Natural killer cell (primary cell): ENCODE data around the gene MUC5AC. TPM values are rescaled to one million over a fixed set of nuclear protein-coding genes. Genes with fewer than 3 reads are reported as not detected.

ENCODE experiments used
- ATAC-seq, 3 donors: fragments of 150-1000 bp in 2 of 3; fragments of 200-7000 bp in 1 of 3; cut with Tn5 transposase; 1 replicate in 1 of 3; 2 replicates in 2 of 3; pipeline ENCODE4 v1.10.0; 2021; ENCODE audit warnings: mild to moderate bottlenecking in 2 of 3, moderate library complexity in 2 of 3
- DNase-seq, 2 donors: peaks; one replicate each; pipeline versions ENCODE4 v3.0.0 to v3.0.0-alpha.2; 2013 to 2021; ENCODE audit warnings: mixed read lengths in 1 of 2
- H3K27ac ChIP-seq: one replicate; pipeline ENCODE4 v1.5.1; 2013; ENCODE audit warnings: mild to moderate bottlenecking, low read length
- H3K27me3 ChIP-seq: one replicate; pipeline ENCODE4 v1.6.1; 2013; ENCODE audit warnings: low read length; ENCODE audit not compliant: control insufficient read depth, insufficient read depth
- H3K36me3 ChIP-seq: one replicate; pipeline ENCODE4 v1.6.1; 2013; ENCODE audit warnings: low read length; ENCODE audit not compliant: control insufficient read depth, insufficient read depth
- H3K4me1 ChIP-seq: one replicate; pipeline ENCODE4 v1.6.1; 2013; ENCODE audit warnings: low read length; ENCODE audit not compliant: control insufficient read depth, insufficient read depth
- H3K4me3 ChIP-seq: one replicate; pipeline ENCODE4 v1.5.1; 2013; ENCODE audit warnings: low read length
- H3K9me3 ChIP-seq: one replicate; pipeline ENCODE4 v1.6.1; 2013; ENCODE audit warnings: low read length; ENCODE audit not compliant: control insufficient read depth, insufficient read depth
- H3K27ac Mint-ChIP-seq, 2 donors: one replicate each; pipeline ENCODE4 v1.8.0; 2022; ENCODE audit warnings: mild to moderate bottlenecking in 2 of 2, mixed read lengths in 2 of 2, moderate library complexity in 1 of 2
- H3K27me3 Mint-ChIP-seq, 2 donors: one replicate each; pipeline ENCODE4 v1.8.0; 2022; ENCODE audit warnings: low read depth in 2 of 2, mixed read lengths in 2 of 2
- H3K36me3 Mint-ChIP-seq: one replicate; pipeline ENCODE4 v1.8.0; 2022; ENCODE audit warnings: mixed read lengths
- H3K4me1 Mint-ChIP-seq, 2 donors: one replicate each; pipeline ENCODE4 v1.8.0; 2022; ENCODE audit warnings: mixed read lengths in 2 of 2
- H3K4me3 Mint-ChIP-seq: one replicate; pipeline ENCODE4 v1.8.0; 2022; ENCODE audit warnings: mild to moderate bottlenecking, moderate library complexity, mixed read lengths
- H3K9me3 Mint-ChIP-seq, 2 donors: one replicate each; pipeline ENCODE4 v1.8.0; 2022; ENCODE audit warnings: mixed read lengths in 2 of 2
- CTCF ChIP-seq: fragments of 200-600 bp; IDR thresholded peaks from one replicate; pipeline ENCODE4 v1.8.0; 2022; ENCODE audit warnings: antibody characterized with exemption
- WGBS: methylation state at CpG from one replicate; pipeline ENCODE4 v1.1.7; 2013; ENCODE audit warnings: missing lambda C conversion rate; ENCODE audit not compliant: insufficient coverage; 5-methylcytosine and 5-hydroxymethylcytosine counted together
- intact Hi-C: fragments of 100-400 bp; cut with micrococcal nuclease; formaldehyde crosslinking; loops from one replicate; pipeline ENCODE4 v1.14.2; 2022
- total RNA-seq, 4 donors: library from RNA; stranded (reverse); fragments of 120-200 nt in 1 of 4; gene quantifications; one replicate each; pipeline versions ENCODE4 v1.2.3 to v1.2.4, GENCODE V29; 2013 to 2022

MUC5AC gene
- total RNA-seq, 3 donors from 2014 or later (not counting 1 experiment from before 2014, with no cell fraction given): not detected

GRCh38 chr11:1121813-1122663 lies 35.7 kb upstream of the MUC5AC start:
- no peaks in the 10 kb centered on the region for H3K27me3 ChIP-seq
- WGBS: 76% methylated on average over 28 of the region's 28 CpGs
- peaks cover 0 to 3% of the 10 kb centered on the region in 2 donors for H3K27me3 Mint-ChIP-seq
- H3K4me3 ChIP-seq: no peak overlapping the region
- no peak overlapping the region for H3K27ac Mint-ChIP-seq
- H3K9me3 Mint-ChIP-seq: peaks cover 3 to 16% of the 10 kb centered on the region in 2 donors
- no peaks in the 10 kb centered on the region for H3K36me3 Mint-ChIP-seq
- intact Hi-C loops: no loop called here
- H3K4me1 ChIP-seq: no peaks in the 10 kb centered on the region
- no peak overlapping the region for H3K4me3 Mint-ChIP-seq
- TF ChIP-seq CTCF: no peak
- DNase-seq: no peak
- H3K4me1 Mint-ChIP-seq: peaks cover 0 to 4% of the 10 kb centered on the region in 2 donors
- ATAC-seq: no peak
- no peak overlapping the region for H3K27ac ChIP-seq
- no peaks in the 10 kb centered on the region for H3K36me3 ChIP-seq
- H3K9me3 ChIP-seq: no peaks in the 10 kb centered on the region

- Histone ChIP-seq H3K9me3 (no peaks in the 10 kb centered on the region), H3K27ac (no peak overlapping the region), H3K4me3 (no peak overlapping the region), H3K36me3 (no peaks in the 10 kb centered on the region), H3K4me1 (no peaks in the 10 kb centered on the region), H3K27me3 (no peaks in the 10 kb centered on the region)
- Mint-ChIP-seq H3K4me3 (no peak overlapping the region), H3K27me3 (peaks cover 0 to 3% of the 10 kb centered on the region in 2 donors), H3K4me1 (peaks cover 0 to 4% of the 10 kb centered on the region in 2 donors), H3K36me3 (no peaks in the 10 kb centered on the region), H3K9me3 (peaks cover 3 to 16% of the 10 kb centered on the region in 2 donors), H3K27ac (no peak overlapping the region)
- DNase-seq (no peak), ATAC-seq (no peak)
- no peak for TF ChIP-seq CTCF
- WGBS: 65% methylated on average over 7 of the region's 7 CpGs
- intact Hi-C loops: no loop called here
Measured at GRCh38 chr11:1122664-1123002, 35.1 kb upstream of the MUC5AC start.

- Histone ChIP-seq H3K27ac (no peak overlapping the region), H3K4me1 (no peaks in the 10 kb centered on the region), H3K36me3 (no peaks in the 10 kb centered on the region), H3K4me3 (no peak overlapping the region), H3K27me3 (no peaks in the 10 kb centered on the region), H3K9me3 (no peaks in the 10 kb centered on the region)
- Mint-ChIP-seq H3K27ac (no peak overlapping the region), H3K4me3 (no peak overlapping the region), H3K36me3 (no peaks in the 10 kb centered on the region), H3K27me3 (peaks cover 0 to 3% of the 10 kb centered on the region in 2 donors), H3K9me3 (peaks cover 3 to 16% of the 10 kb centered on the region in 2 donors), H3K4me1 (peaks cover 0 to 4% of the 10 kb centered on the region in 2 donors)
- intact Hi-C loops: no loop called here
- WGBS: 78% methylated on average over 1 of the region's 1 CpG
- no peak for DNase-seq
- no peak for TF ChIP-seq CTCF
- ATAC-seq: no peak
Measured at GRCh38 chr11:1123970-1124369, 33.8 kb upstream of the MUC5AC start.

- no peak for TF ChIP-seq CTCF
- intact Hi-C loops: no loop called here
- peaks cover 3 to 16% of the 10 kb centered on the region in 2 donors for H3K9me3 Mint-ChIP-seq
Measured at GRCh38 chr11:1125803-1126202, 31.9 kb upstream of the MUC5AC start.

More at GRCh38 chr11:1125803-1126202, 31.9 kb upstream of the MUC5AC start:
- H3K4me1 Mint-ChIP-seq: peaks cover 0 to 4% of the 10 kb centered on the region in 2 donors
- H3K4me3 ChIP-seq: no peak overlapping the region
- no peak for DNase-seq
- WGBS: 95% methylated on average over 9 of the region's 9 CpGs
- no peaks in the 10 kb centered on the region for H3K4me1 ChIP-seq
- no peak overlapping the region for H3K27ac ChIP-seq
- H3K4me3 Mint-ChIP-seq: no peak overlapping the region
- H3K27ac Mint-ChIP-seq: no peak overlapping the region
- no peak for ATAC-seq
- H3K9me3 ChIP-seq: no peaks in the 10 kb centered on the region
- no peaks in the 10 kb centered on the region for H3K27me3 ChIP-seq
- no peaks in the 10 kb centered on the region for H3K36me3 Mint-ChIP-seq
- peaks cover 0 to 3% of the 10 kb centered on the region in 2 donors for H3K27me3 Mint-ChIP-seq
- H3K36me3 ChIP-seq: no peaks in the 10 kb centered on the region
